ENCODE results near the gene EXOC6B.
A peak's percentile ranks its signal among the peaks of the same experiment; 100 is the strongest.

EXOC6B gene

GRCh38 chr2:72727356-72727755 is 98.5 kb downstream of the EXOC6B start:
- no peak for DNase-seq

- no peak for DNase-seq
Observed at GRCh38 chr2:72723769-72724370, 102.0 kb downstream of the EXOC6B start.

DNA sequence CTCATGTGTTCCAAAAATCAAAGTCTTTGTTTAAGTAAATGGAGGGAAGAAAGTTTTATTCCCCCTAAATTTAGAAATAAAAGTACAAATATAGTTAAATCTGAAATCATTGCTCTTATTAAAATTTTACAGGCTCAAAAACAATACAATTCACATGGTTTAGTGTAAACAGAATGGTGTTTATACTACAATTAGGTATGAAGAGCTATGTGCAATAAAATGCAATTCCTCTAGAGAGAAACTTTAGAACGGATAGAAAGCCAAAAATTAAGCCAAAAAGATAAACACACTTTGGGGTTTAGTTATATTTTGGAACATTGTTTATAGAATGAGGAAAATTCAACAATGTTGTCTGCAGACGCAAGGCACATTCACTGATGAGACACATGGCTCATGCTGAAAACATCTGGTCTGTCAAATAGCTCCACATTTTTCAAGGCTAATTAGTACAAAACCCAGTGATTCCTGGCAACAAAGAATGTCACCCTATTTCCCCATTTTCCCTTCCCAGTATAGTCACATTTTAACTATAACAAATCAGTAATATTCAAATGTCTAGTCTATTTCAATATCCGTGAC is 103.3 kb downstream of the EXOC6B start:
- no peak for DNase-seq

GRCh38 chr2:72719416-72719815 is 106.4 kb downstream of the EXOC6B start:
- no peak for DNase-seq

- DNase-seq, result no peak
Observed at GRCh38 chr2:72718876-72719275, 107.0 kb downstream of the EXOC6B start.

GRCh38 chr2:72716601-72717000 is 109.2 kb downstream of the EXOC6B start:
- no peak for DNase-seq

GRCh38 chr2:72713857-72714256 is 112.0 kb downstream of the EXOC6B start:
- no peak for DNase-seq

- no peak for DNase-seq
Observed at GRCh38 chr2:72712977-72713376, 112.9 kb downstream of the EXOC6B start.

GRCh38 chr2:72712304-72712703 is 113.5 kb downstream of the EXOC6B start:
- DNase-seq, result no peak

GRCh38 chr2:72710418-72711152 is 115.2 kb downstream of the EXOC6B start:
- DNase-seq, result no peak

DNA sequence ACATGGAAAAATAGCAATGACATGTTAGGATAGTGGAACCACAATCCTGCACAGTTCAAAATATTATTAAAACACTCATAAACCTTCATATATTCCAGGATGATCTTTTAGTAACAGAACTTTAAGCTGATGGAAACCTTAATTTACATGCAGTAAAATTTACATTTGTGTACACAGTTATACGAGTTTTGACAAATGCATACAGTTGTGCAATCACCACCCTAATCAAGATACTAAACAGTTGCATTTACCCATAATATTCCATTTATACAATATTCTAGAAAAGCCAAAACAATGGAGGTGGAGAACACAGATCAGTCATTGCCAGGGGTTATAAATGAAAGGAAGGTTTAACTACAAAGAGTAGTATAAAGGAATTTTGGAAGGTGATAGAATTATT is 117.6 kb downstream of the EXOC6B start:
- no peak for DNase-seq

- no peak for DNase-seq
Observed at GRCh38 chr2:72698300-72698699, 127.5 kb downstream of the EXOC6B start.

- no peak for DNase-seq
Observed at GRCh38 chr2:72696559-72696958, 129.3 kb downstream of the EXOC6B start.

GRCh38 chr2:72695676-72696075 is 130.2 kb downstream of the EXOC6B start:
- no peak for DNase-seq

GRCh38 chr2:72694715-72695496 is 130.9 kb downstream of the EXOC6B start:
- peak; percentile 68 for DNase-seq

- DNase-seq, result no peak
Observed at GRCh38 chr2:72689579-72690195, 136.1 kb downstream of the EXOC6B start.

- DNase-seq, result no peak
Observed at GRCh38 chr2:72685638-72686213, 140.1 kb downstream of the EXOC6B start.

GRCh38 chr2:72682061-72682460 is 143.8 kb downstream of the EXOC6B start:
- no peak for DNase-seq

GRCh38 chr2:72681016-72681995 is 144.5 kb downstream of the EXOC6B start:
- no peak for DNase-seq

GRCh38 chr2:72678024-72678423 is 147.8 kb downstream of the EXOC6B start:
- no peak for DNase-seq

GRCh38 chr2:72676341-72677025 is 149.3 kb downstream of the EXOC6B start:
- no peak for DNase-seq

All from NCI-H2171 (cell line).